ENCODE data around the gene CELF4.

GRCh38 chr18:37380546-37381110 lies 185.0 kb downstream of the CELF4 start:
- TF ChIP-seq EZH2 (IDR thresholded peaks at IDR 0.05; ENCODE audit: insufficient read depth, poor library complexity, severe bottlenecking) (no peak), EZH2phosphoT487 (IDR thresholded peaks at IDR 0.05; ENCODE audit: insufficient read depth, low read depth) (no peak)

All from GM23248 (cell line).